Measurements from ENCODE around the gene DUSP12.
"Not testable (repeated sequence)": the region's sequence is repeated elsewhere in the genome, so short reads cannot be mapped to it uniquely, and the experiment has no call there.

DUSP12 gene, protein sequence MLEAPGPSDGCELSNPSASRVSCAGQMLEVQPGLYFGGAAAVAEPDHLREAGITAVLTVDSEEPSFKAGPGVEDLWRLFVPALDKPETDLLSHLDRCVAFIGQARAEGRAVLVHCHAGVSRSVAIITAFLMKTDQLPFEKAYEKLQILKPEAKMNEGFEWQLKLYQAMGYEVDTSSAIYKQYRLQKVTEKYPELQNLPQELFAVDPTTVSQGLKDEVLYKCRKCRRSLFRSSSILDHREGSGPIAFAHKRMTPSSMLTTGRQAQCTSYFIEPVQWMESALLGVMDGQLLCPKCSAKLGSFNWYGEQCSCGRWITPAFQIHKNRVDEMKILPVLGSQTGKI

DNA sequence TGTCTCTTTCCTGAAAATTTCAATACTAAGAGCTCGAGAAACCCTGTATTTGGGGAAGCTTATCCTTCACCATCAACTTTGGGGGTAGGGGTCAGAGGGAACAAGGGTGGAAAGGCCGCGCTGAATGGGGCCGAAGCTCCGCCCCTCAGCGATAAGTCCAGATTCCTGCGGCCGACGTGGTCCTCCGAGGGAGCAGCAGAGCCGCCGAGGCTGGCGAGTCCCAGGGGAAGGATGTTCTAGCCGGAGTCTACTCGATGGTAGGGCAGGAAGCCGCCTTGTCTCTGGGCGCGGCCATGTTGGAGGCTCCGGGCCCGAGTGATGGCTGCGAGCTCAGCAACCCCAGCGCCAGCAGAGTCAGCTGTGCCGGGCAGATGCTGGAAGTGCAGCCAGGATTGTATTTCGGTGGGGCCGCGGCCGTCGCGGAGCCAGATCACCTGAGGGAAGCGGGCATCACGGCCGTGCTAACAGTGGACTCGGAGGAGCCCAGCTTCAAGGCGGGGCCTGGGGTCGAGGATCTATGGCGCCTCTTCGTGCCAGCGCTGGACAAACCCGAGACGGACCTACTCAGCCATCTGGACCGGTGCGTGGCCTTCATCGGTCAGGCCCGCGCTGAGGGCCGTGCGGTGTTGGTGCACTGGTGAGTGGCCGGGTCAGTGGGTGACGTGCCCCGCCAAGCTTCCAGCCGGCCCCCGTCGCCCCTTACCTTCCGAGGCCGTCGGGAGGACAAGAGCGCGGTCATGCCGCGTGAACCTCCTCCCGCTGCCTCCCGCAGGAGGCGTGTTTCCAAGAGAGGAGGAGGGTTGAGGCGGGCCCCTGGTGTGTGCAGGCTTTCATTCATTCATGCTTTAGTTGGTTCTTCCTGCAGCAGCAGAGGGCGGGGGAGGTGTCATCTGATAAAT lies at the start of gene DUSP12:
TSS of gene DUSP12 (plus strand) at position 278 of the 899 bp plus-strand sequence. CDS start at position 294, 16 bp downstream.
- DNase-seq (ENCODE audit: low read depth, low spot score): peak; percentile 98

DNA sequence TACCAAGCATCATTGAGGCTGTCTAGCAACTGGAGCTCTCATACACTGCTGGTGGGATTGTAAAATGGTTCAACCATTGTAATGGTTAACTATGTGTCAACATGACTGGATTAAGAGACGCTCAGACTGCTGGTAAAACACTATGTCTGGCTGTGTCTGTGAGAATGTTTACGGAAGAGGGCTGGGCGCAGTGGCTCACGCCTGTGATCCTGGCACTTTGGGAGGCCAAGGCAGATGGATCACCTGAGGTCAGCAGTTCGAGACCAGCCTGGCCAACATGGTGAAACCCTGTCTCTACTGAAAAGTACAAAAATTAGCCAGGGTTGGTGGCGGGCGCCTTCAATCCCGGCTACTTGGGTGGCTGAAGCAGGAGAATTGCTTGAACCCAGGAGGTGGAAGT lies 47.3 kb upstream of the DUSP12 start:
- no peak for DNase-seq (ENCODE audit: low read depth, low spot score)

GRCh38 chr1:161705537-161705936 lies 44.0 kb upstream of the DUSP12 start:
- DNase-seq (ENCODE audit: low read depth, low spot score): no peak

GRCh38 chr1:161706113-161706481 lies 43.5 kb upstream of the DUSP12 start:
- no peak for DNase-seq (ENCODE audit: low read depth, low spot score)

DNA sequence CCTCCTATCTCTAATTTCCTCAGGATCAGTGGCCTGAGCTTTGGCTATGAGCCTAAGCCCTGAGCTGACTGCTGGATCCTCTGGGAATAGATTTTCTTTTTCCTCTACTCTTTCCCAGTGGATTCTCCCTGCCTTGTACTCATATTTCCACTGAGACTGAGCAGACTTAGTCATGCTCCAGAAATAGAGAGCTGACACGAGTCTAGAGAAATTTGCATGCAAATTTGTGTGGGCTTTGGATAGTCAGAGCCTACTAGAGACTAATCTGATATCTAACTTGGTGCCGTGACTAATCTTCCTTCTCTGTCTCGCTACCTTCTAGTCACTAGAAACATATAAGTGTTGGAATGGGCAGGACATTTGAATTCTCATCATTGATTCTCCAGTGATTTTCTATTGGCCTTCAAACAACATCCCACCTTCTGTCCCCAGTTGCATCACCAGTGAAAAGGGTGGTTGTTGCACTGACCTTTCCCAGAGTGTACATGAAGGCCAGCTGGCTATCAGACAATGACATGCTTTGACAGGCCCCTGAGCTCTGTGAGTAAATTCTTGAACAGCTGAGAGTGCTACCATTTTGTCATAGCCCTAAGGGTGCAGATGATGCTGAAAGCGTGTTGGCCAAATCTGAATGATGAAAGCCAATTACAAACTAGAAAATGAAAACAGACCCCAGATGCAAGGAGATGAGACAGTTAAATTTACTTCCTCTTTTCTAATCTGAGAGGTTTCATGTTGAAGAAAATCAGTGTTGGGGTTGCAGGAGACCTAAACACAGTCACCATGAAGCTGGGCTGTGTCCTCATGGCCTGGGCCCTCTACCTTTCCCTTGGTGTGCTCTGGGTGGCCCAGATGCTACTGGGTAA lies 42.9 kb upstream of the DUSP12 start, which contains the start of gene FCRLA:
TSS of gene FCRLA (plus strand) at position 748 of the 866 bp plus-strand sequence. CDS start at position 784, 36 bp downstream.
- peak; percentile 86 for DNase-seq (ENCODE audit: low read depth, low spot score)

- no peak for DNase-seq (ENCODE audit: low read depth, low spot score)
These were observed 42.1 kb upstream of the DUSP12 start for GRCh38 chr1:161707503-161707902.

- DNase-seq (ENCODE audit: low read depth, low spot score): no peak
These were observed 40.2 kb upstream of the DUSP12 start for GRCh38 chr1:161709373-161709772.

GRCh38 chr1:161710560-161710959 lies 39.0 kb upstream of the DUSP12 start:
- DNase-seq (ENCODE audit: low read depth, low spot score): no peak

DNA sequence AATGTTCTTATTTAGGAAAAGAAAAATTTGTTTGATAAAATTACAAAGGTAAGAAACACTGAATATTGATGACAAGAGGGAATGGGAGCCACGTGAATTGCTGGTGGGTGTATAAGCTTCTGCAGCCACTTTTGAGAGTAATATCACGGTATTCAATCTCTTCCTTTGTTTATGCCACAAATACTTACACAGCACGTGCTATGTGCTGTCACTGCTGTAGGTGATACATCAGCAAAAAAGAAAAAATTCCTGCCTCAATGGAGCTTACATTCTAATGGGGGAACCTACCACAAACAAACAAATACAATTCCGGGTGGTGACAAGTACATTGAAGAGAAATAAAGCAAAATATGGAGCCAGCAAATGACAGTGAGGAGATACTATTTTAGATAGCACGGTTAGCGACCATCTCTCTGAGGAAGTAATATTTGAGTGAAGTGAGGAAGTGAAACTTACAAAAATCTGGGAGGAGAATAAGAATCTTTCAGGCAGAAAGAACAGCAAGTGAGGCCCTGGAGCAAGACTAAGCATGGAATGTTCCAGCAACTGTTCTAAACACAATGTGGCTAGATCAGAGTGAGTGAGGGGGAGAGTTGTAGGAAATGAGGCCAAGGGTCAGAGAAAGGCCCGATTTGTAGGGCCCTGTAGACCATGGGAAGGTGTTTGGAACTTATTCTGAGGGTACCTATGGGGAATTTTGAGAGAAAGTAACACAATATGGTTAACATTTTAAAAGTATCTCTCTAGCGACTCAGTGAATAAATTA lies 30.8 kb upstream of the DUSP12 start:
- no peak for DNase-seq (ENCODE audit: low read depth, low spot score)

DNA sequence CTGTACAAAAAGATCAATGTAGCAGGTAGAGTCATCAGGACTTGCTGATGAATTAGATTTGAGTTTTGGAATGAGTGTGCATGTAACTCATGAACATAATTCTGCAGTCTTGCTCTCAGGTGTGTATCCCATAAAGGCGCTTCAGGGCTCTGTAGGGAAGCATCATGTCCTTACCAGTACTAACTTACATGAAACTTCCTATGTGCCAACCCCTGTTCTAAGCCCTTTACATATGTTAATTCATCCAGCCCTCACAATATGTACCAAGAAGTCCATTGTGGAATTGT lies 30.3 kb upstream of the DUSP12 start:
- DNase-seq (ENCODE audit: low read depth, low spot score): no peak

GRCh38 chr1:161720422-161720821 lies 29.2 kb upstream of the DUSP12 start:
- no peak for DNase-seq (ENCODE audit: low read depth, low spot score)

GRCh38 chr1:161720956-161721737 lies 28.4 kb upstream of the DUSP12 start, which contains the start of gene FCRLB:
Gene FCRLB (plus strand): TSS chr1:161721544. CDS start chr1:161722673, 1,129 bp downstream.
- DNase-seq (ENCODE audit: low read depth, low spot score): no peak

GRCh38 chr1:161721738-161722343 lies 27.7 kb upstream of the DUSP12 start:
- DNase-seq (ENCODE audit: low read depth, low spot score): peak; percentile 41

DNA sequence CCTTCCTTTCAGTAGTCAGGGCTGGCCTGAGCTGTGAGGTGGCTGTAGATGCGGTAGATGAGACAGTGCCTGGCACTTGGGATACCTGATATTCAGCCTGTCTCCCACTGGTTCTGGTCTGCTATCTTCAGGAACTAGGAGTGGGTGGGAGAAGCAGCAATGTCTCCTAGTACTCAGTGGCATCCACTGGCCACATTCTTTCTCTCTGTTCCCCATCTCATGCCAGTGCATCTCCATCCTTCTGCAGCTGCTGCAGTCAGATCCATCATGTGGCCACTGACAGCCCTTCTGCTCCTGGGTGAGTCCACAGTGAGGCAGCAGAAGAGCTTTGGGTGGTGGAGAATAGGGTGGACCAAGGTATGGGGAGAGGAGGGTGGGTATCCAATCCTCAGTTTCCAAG lies 27.2 kb upstream of the DUSP12 start:
- no peak for DNase-seq (ENCODE audit: low read depth, low spot score)

- no peak for DNase-seq (ENCODE audit: low read depth, low spot score)
These were observed 26.0 kb upstream of the DUSP12 start for GRCh38 chr1:161723459-161724141.

GRCh38 chr1:161725258-161725907 lies 24.2 kb upstream of the DUSP12 start:
- DNase-seq (ENCODE audit: low read depth, low spot score): not testable (repeated sequence)

DNA sequence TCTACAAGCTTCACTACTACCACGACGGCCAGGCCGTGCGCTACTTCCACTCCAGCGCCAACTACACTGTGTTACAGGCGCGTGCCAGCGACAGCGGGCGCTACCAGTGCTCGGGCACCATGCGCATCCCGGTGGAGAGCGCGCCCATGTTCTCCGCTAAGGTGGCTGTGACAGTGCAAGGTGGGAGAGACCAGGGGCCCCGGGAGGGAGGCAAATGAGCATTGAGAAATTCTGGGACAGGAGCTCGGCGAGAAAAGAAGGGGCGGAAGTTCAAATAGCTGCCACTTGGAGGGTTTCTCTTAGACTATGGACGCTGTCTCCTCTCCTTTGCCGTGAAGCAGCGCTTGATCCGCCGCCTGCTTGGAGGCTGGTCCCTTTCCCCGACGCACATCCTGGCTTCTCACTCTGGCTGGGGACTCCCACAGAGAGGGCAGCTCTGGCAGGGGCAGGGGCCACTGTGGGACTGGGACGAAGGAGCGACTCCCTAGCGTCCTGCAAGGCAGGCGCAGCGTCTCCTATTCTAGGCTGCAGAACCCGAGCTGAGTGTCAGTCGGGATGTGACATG lies 23.6 kb upstream of the DUSP12 start:
- peak; percentile 62 for DNase-seq (ENCODE audit: low read depth, low spot score)
